Neural cell (in vitro differentiated cells): ENCODE results near the gene CORO2A. TPM values are rescaled to one million over a fixed set of nuclear protein-coding genes. Genes with fewer than 3 reads are reported as not detected.

ENCODE experiments used
- H2AFZ ChIP-seq: fragments of 200-600, 300-800 bp; sonication (generic), shearing (Covaris generic); 2 replicates; pipeline ENCODE4 v1.6.0; 2014; ENCODE audit warnings: low read depth, mild to moderate bottlenecking, antibody characterized with exemption, low read length, moderate library complexity
- H3F3A ChIP-seq: fragments of 200-600 bp; shearing (Covaris generic); 2 replicates; pipeline ENCODE4 v1.6.1; 2016; ENCODE audit warnings: mild to moderate bottlenecking, moderate library complexity, mixed read lengths, antibody characterized with exemption, low read length; ENCODE audit not compliant: insufficient read depth, poor library complexity, severe bottlenecking
- H3K27ac ChIP-seq: fragments of 200-600, 300-800 bp; sonication (generic), shearing (Covaris generic); 2 replicates; pipeline ENCODE4 v1.5.1; 2014; ENCODE audit warnings: mild to moderate bottlenecking, low read length, moderate library complexity
- H3K27me3 ChIP-seq: fragments of 300-800, 200-600 bp; sonication (generic), shearing (Covaris generic); 2 replicates; pipeline ENCODE4 v1.6.0; 2014; ENCODE audit warnings: mild to moderate bottlenecking, low read depth, low read length, moderate library complexity; ENCODE audit not compliant: insufficient read depth
- H3K36me3 ChIP-seq: fragments of 300-800, 200-600 bp; sonication (generic), shearing (Covaris generic); 2 replicates; pipeline ENCODE4 v1.5.1; 2014; ENCODE audit warnings: mild to moderate bottlenecking, antibody characterized with exemption, low read length, moderate library complexity; ENCODE audit not compliant: insufficient read depth
- H3K4me2 ChIP-seq: fragments of 300-800, 200-600 bp; sonication (generic), shearing (Covaris generic); 2 replicates; pipeline ENCODE4 v1.6.0; 2014; ENCODE audit warnings: mild to moderate bottlenecking, low read length
- H3K4me3 ChIP-seq: fragments of 300-800, 200-600 bp; sonication (generic), shearing (Covaris generic); 2 replicates; pipeline ENCODE4 v1.5.1; 2014; ENCODE audit warnings: mild to moderate bottlenecking, low read length, moderate library complexity
- H3K79me2 ChIP-seq: fragments of 200-600 bp; shearing (Covaris generic); replicated peaks from 2 replicates; pipeline ENCODE4 v1.6.0; 2014; ENCODE audit warnings: mild to moderate bottlenecking, low read length, moderate library complexity; ENCODE audit not compliant: insufficient read depth
- H3K9ac ChIP-seq: fragments of 300-800, 200-600 bp; sonication (generic), shearing (Covaris generic); 2 replicates; pipeline ENCODE4 v1.6.1; 2016; ENCODE audit warnings: mild to moderate bottlenecking, low read length, mixed read lengths
- H3K9me2 ChIP-seq: fragments of 200-600 bp; shearing (Covaris generic); 2 replicates; pipeline ENCODE4 v1.6.1; 2016; ENCODE audit warnings: mild to moderate bottlenecking, low read length, mixed read lengths; ENCODE audit not compliant: insufficient read depth
- H3K9me3 ChIP-seq: fragments of 200-600, 300-800 bp; sonication (generic), shearing (Covaris generic); 2 replicates; pipeline ENCODE4 v1.6.1; 2016; ENCODE audit warnings: mild to moderate bottlenecking, mixed run types, low read length, moderate library complexity, mixed read lengths
- H4K20me1 ChIP-seq: fragments of 200-600 bp; shearing (Covaris generic); 2 replicates; pipeline ENCODE4 v1.6.1; 2016; ENCODE audit warnings: mild to moderate bottlenecking, mixed run types; ENCODE audit not compliant: insufficient read depth
- CTCF ChIP-seq: fragments of 450-650 bp; IDR thresholded peaks from 2 replicates; pipeline ENCODE4 v1.5.1; 2014; ENCODE audit warnings: antibody characterized with exemption, mild to moderate bottlenecking, moderate library complexity; ENCODE audit not compliant: poor library complexity, severe bottlenecking
- EP300 ChIP-seq: fragments of 450-650 bp; conservative IDR thresholded peaks from 2 replicates; pipeline ENCODE4 v1.6.1; 2014; ENCODE audit warnings: antibody characterized with exemption, mild to moderate bottlenecking, moderate library complexity; ENCODE audit not compliant: poor library complexity, severe bottlenecking
- EZH2 ChIP-seq: fragments of 200-600, 300-800 bp; shearing (Covaris generic), sonication (generic); IDR thresholded peaks from 2 replicates; pipeline ENCODE4 v1.6.1; 2014; ENCODE audit warnings: antibody characterized with exemption, low read length, borderline replicate concordance, mild to moderate bottlenecking; ENCODE audit not compliant: insufficient read depth, poor library complexity, severe bottlenecking
- MXI1 ChIP-seq: fragments of 450-650 bp; conservative IDR thresholded peaks from 2 replicates; pipeline ENCODE4 v1.6.1; 2014; ENCODE audit warnings: antibody characterized with exemption, mild to moderate bottlenecking; ENCODE audit not compliant: poor library complexity, severe bottlenecking
- POLR2AphosphoS5 ChIP-seq: IDR thresholded peaks from 2 replicates; pipeline ENCODE4 v1.6.1; 2012
- RAD21 ChIP-seq: fragments of 450-650 bp; conservative IDR thresholded peaks from 2 replicates; pipeline ENCODE4 v1.6.1; 2014; ENCODE audit warnings: antibody characterized with exemption, mild to moderate bottlenecking, moderate library complexity
- REST ChIP-seq: IDR thresholded peaks from 2 replicates; pipeline ENCODE4 v1.6.1; 2012; ENCODE audit warnings: borderline replicate concordance
- SMC3 ChIP-seq: fragments of 450-650 bp; conservative IDR thresholded peaks from 2 replicates; pipeline ENCODE4 v1.6.1; 2014; ENCODE audit warnings: antibody characterized with exemption, mild to moderate bottlenecking, moderate library complexity; ENCODE audit not compliant: poor library complexity
- TAF1 ChIP-seq: IDR thresholded peaks from 2 replicates; pipeline ENCODE4 v1.6.1; 2012; ENCODE audit warnings: low read depth
- polyA plus RNA-seq: library from polyadenylated mRNA; depleted of rRNA; stranded (reverse); fragments of >200 nt; gene quantifications from 2 replicates; pipeline ENCODE4 v1.2.3, GENCODE V29; 2014

The CORO2A gene
- polyA plus RNA-seq, 1 donor from 2014 or later: 1.9 TPM

GRCh38 chr9:98100456-98100855 lies 92.0 kb downstream of the CORO2A start:
- Histone ChIP-seq H3K9me3 (no peaks in the 10 kb centered on the region), H3K27ac (no peak overlapping the region), H4K20me1 (no peaks in the 10 kb centered on the region), H3K36me3 (no peaks in the 10 kb centered on the region), H2AFZ (no peak overlapping the region), H3K9ac (no peak overlapping the region), H3K4me3 (no peak overlapping the region), H3K79me2 (no peaks in the 10 kb centered on the region), H3K4me2 (no peak overlapping the region), H3F3A (no peaks in the 10 kb centered on the region), H3K27me3 (no peaks in the 10 kb centered on the region), H3K9me2 (no peaks in the 10 kb centered on the region)
- TF ChIP-seq SMC3: no peak
- TF ChIP-seq EZH2: no peak
- no peak for TF ChIP-seq REST

- no peaks in the 10 kb centered on the region for H3K36me3 ChIP-seq
- H3K79me2 ChIP-seq: no peaks in the 10 kb centered on the region
- no peak overlapping the region for H3K4me2 ChIP-seq
- no peaks in the 10 kb centered on the region for H3K9me2 ChIP-seq
- no peak for TF ChIP-seq EZH2
- TF ChIP-seq SMC3: no peak
- TF ChIP-seq REST: no peak
- TF ChIP-seq RAD21: no peak
- TF ChIP-seq POLR2AphosphoS5: no peak
- TF ChIP-seq EP300: no peak
- no peak for TF ChIP-seq CTCF
- no peak for TF ChIP-seq TAF1
- TF ChIP-seq MXI1: no peak
- no peaks in the 10 kb centered on the region for H3K27me3 ChIP-seq
- H2AFZ ChIP-seq: no peak overlapping the region
- no peaks in the 10 kb centered on the region for H3F3A ChIP-seq
- no peak overlapping the region for H3K9ac ChIP-seq
- no peaks in the 10 kb centered on the region for H4K20me1 ChIP-seq
- H3K9me3 ChIP-seq: no peaks in the 10 kb centered on the region
- H3K4me3 ChIP-seq: no peak overlapping the region
- no peak overlapping the region for H3K27ac ChIP-seq
These were observed 92.5 kb downstream of the CORO2A start for GRCh38 chr9:98099898-98100297.
